HG03175 (cell line): ENCODE results near the gene PIK3AP1.
"Not testable (repeated sequence)": the region's sequence is repeated elsewhere in the genome, so short reads cannot be mapped to it uniquely, and the experiment has no call there.

Experiments
- ATAC-seq: cut with Tn5 transposase; IDR thresholded peaks from one replicate; pipeline ENCODE4 v1.9.1; 2021; ENCODE audit warnings: mild to moderate bottlenecking, moderate library complexity; ENCODE audit not compliant: unreplicated experiment

PIK3AP1 gene

GRCh38 chr10:96585736-96586418, 134.4 kb downstream of the PIK3AP1 start:
- no peak for ATAC-seq

GRCh38 chr10:96584474-96584873, 135.8 kb downstream of the PIK3AP1 start:
- ATAC-seq: no peak

DNA sequence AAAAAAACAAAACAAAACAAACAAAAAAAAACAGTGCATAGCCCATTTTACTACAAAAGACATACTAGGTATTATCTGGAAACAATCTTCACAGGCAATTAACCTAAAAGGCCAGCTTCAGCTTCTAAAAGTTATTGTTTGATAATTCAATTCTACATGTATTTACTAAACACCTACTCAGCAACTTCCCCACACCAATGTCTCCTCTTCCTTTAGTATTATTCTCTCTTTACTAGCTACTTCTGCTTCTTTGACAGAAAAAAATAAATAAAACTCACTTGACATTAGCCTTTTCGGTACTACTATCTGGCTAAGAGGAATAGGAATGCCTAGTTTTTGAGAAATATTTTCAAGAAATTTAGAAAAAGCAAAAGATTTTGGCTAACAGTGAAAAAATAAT, 136.3 kb downstream of the PIK3AP1 start:
- no peak for ATAC-seq

GRCh38 chr10:96579133-96579532, 141.2 kb downstream of the PIK3AP1 start:
- no peak for ATAC-seq

DNA sequence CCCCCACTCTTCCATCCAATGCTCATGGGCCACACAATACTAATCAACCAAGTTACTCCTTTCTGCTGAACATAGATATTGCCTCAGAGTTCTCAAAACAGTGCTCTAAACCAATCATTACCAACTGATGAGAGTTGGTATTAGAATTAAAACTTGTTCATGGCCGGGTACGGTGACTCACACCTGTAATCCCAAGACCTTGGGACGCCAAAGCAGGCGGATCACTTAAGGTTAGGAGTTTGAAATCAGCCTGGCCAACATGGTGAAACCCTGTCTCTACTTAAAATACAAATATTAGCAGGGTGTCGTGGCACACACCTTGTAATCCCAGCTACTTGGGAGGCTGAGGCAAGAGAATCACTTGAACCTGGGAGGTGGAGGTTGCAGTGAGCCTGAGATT, 141.7 kb downstream of the PIK3AP1 start:
- no peak for ATAC-seq

DNA sequence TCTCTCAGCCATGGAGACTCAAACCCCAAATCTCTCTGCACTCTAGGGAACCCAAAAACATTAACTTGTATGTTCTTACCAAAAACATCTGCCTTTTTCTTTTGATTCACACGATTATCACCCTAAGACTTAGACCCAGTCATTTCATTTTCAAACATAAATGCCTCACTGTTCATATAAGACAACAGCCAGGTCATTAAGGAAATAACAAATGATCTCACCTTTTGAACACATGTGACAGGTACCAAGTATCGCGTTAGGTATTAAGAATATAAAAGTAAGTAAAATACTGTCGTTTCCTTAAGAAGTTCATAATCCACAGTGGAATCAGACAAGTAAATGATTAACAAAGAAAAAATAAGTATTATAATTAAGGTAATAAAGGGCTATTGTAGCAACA, 142.3 kb downstream of the PIK3AP1 start:
- ATAC-seq: no peak

DNA sequence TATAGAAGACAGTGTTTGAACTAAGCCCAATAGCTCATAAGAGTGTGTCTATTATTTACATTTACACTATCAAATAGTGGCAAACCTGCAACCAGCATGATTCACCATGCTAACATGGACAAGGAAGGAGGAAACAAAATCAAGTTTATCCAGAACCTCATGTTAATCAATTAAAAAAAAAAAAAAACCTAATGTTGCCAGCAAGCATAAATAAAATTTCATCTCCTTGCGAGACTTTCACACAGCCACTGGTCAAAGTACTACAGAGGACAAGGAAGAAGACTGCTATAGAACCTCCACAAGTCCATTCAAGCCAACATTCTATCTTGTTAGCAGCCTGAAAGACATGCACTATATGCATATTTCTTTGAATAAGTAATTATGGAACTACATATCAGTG, 143.2 kb downstream of the PIK3AP1 start:
- no peak for ATAC-seq

DNA sequence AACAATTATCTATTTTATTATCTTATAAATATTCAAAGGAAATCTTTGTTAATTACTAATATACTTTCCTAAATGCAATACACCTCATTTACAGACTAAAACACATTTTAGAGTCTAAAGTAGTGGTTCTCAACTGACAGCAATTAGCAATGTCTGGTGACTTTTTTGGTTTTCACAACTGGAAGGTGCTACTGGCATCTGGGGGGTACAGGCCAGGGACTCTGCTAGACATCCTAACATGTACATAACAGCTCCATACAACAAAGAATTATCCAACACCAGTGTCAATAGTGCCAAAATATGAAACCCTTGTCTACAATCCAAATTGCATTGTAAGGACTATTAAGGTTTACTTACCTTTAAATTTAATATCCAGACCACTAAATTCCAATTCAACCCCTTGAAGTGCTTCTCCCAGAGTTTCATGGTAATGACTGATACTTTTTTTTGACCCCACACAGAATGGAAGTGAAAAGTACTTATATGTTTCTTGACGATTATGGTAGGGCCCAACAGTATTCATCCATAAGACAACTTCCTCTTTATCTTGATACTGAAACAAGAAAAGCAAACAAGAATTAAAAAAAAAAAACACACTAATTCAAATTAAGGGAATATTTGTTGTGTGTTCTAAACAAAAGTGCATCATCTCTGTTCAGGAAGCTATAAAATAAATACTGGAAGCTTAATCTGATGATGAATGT, 143.9 kb downstream of the PIK3AP1 start:
- ATAC-seq: no peak

DNA sequence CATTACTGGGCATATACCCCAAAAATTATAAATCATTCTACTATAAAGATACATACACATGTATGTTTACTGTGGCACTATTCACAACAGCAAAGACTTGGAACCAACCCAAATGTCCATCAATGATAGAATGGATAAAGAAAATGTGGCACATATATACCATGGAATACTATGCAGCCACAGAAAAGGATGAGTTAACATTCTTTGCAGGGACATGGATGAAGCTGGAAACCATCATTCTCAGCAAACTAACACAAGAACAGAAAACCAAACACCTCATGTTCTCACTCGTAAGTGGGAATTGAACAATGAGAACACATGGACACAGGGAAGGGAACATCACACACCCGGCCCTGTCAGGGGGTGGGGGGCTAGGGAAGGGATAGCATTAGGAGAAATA, 145.8 kb downstream of the PIK3AP1 start:
- not testable (repeated sequence) for ATAC-seq

DNA sequence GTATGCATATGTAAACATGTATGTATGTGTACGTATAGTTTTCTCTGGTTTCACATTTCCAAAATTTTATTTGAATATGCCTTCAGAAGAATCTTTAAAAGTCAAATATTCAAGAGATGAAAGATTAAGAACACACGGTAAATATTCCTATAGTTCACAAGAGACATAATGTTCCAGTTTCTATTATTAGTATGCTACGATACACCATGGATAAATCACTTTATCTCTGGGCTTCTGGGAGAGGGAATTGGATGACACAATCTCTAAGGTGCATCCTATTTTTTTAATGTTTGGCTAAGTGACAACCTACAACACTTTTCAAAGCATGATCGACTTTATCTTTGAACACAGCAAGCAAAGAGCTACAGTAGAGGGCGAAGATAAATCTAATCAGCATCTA, 147.3 kb downstream of the PIK3AP1 start:
- ATAC-seq: no peak

- no peak for ATAC-seq
These were observed 149.0 kb downstream of the PIK3AP1 start for GRCh38 chr10:96570983-96571964.

- ATAC-seq: no peak
These were observed 149.8 kb downstream of the PIK3AP1 start for GRCh38 chr10:96570511-96570910.

GRCh38 chr10:96568402-96568801, 151.9 kb downstream of the PIK3AP1 start:
- no peak for ATAC-seq

- ATAC-seq: no peak
These were observed 154.5 kb downstream of the PIK3AP1 start for GRCh38 chr10:96565774-96566173.

- no peak for ATAC-seq
These were observed 159.1 kb downstream of the PIK3AP1 start for GRCh38 chr10:96560966-96561887.

- no peak for ATAC-seq
These were observed 159.8 kb downstream of the PIK3AP1 start for GRCh38 chr10:96560489-96560888.

DNA sequence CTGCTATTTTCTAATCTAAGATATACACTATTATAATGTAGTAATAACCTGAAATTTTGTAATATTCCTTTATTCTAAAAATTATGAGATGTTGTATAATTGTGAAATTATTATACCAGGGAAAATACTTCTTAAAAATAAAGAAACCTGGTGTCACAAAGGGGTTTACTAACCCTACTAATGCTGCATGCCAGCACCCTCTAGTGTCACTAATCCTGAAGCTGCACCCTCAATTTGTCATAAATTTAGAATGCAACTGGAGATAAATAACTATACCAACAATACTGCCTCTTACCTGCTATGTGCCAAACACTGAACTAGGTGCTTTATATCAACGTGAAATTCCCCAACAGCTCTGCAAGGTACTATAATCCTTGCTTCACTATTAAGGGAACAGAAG, 164.3 kb downstream of the PIK3AP1 start:
- no peak for ATAC-seq

DNA sequence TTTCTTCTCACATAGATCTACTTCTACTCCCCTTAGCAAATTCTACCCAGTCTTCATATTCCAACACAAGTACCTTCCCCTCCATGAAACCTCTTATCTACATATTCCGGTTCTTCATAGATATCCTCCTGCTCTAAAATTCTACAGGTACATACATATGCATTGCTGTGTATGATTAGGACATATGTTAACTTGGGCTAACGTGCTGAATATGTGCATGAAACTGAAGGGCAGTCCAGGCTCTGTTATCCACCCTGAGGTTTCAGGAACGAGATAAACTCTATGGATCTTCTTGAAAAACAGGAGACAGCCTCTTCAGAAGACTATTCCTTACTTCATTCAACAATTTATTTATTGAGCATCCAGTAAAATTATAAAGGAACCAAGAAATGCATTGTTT, 165.0 kb downstream of the PIK3AP1 start:
- no peak for ATAC-seq

- no peak for ATAC-seq
These were observed 171.7 kb downstream of the PIK3AP1 start for GRCh38 chr10:96548589-96548988.

DNA sequence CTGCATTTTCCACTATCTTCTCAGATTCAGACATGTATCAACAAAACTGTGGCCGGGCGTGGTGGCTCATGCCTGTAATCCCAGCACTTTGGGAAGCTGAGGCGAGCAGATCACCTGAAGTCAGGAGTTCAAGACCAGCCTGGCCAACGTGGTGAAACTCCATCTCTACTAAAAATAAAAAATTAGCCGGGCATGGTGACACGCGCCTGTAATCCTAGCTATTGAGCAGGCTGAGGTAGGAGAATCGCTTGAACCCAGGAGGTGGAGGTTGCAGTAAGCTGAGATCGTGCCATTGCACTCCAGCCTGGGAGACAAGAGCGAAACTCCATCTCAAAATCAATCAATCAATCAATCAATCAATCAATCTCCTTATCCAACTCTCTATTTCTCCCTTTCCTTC, 174.8 kb downstream of the PIK3AP1 start:
- not testable (repeated sequence) for ATAC-seq
